GM19351 (cell line): ENCODE results near the gene RABL6.
A peak's percentile ranks its signal among the peaks of the same experiment; 100 is the strongest.
"Not testable (repeated sequence)": the region's sequence is repeated elsewhere in the genome, so short reads cannot be mapped to it uniquely, and the experiment has no call there.

ENCODE experiments used
- ATAC-seq: cut with Tn5 transposase; IDR thresholded peaks from one replicate; pipeline ENCODE4 v1.9.1; 2021; ENCODE audit warnings: mild to moderate bottlenecking, moderate library complexity; ENCODE audit not compliant: unreplicated experiment

Gene RABL6

GRCh38 chr9:136794281-136794999 is 13.3 kb upstream of the RABL6 start:
- no peak for ATAC-seq

GRCh38 chr9:136795000-136795348 is 12.8 kb upstream of the RABL6 start:
- ATAC-seq: no peak

GRCh38 chr9:136796238-136796774 is 11.4 kb upstream of the RABL6 start, which contains the start of gene CCDC183:
Gene CCDC183 (plus strand): TSS chr9:136796338. CDS start chr9:136796398, 60 bp downstream.
- ATAC-seq: no peak

GRCh38 chr9:136796775-136797347 is 10.9 kb upstream of the RABL6 start:
- not testable (repeated sequence) for ATAC-seq

GRCh38 chr9:136798708-136799078 is 9.1 kb upstream of the RABL6 start:
- no peak for ATAC-seq

- no peak for ATAC-seq
Observed at GRCh38 chr9:136799079-136799853, 8.5 kb upstream of the RABL6 start.

- no peak for ATAC-seq
Observed at GRCh38 chr9:136799854-136800657, 7.7 kb upstream of the RABL6 start.

GRCh38 chr9:136802321-136802720 is 5.4 kb upstream of the RABL6 start:
- ATAC-seq: no peak

- not testable (repeated sequence) for ATAC-seq
Observed at GRCh38 chr9:136803009-136803550, 4.7 kb upstream of the RABL6 start.

GRCh38 chr9:136803551-136804508 is 3.9 kb upstream of the RABL6 start:
- ATAC-seq: no peak

- ATAC-seq: no peak
Observed at GRCh38 chr9:136804509-136805206, 3.1 kb upstream of the RABL6 start.

- ATAC-seq: no peak
Observed at GRCh38 chr9:136805207-136805740, 2.5 kb upstream of the RABL6 start.

- ATAC-seq: no peak
Observed at GRCh38 chr9:136806067-136806466, 1.7 kb upstream of the RABL6 start.

- ATAC-seq: no peak
Observed at GRCh38 chr9:136806631-136807201, 1.0 kb upstream of the RABL6 start.

GRCh38 chr9:136808075-136808805 is 492 bp downstream of the RABL6 start:
- ATAC-seq: peak; percentile 39

GRCh38 chr9:136808806-136809158 is 1.0 kb downstream of the RABL6 start:
- no peak for ATAC-seq

- ATAC-seq: no peak
Observed at GRCh38 chr9:136814725-136815421, 7.1 kb downstream of the RABL6 start.
